GM06990 (cell line): ENCODE results near the gene WRAP73.

Source experiments
- DNase-seq: peaks from one replicate; pipeline ENCODE4 v3.0.0-alpha.2; 2011; ENCODE audit not compliant: insufficient read length; ENCODE audit errors: extremely low read depth
- H3K27me3 ChIP-seq: replicated peaks from 2 replicates; pipeline ENCODE4 v1.6.0; 2011; ENCODE audit warnings: low read length; ENCODE audit not compliant: control insufficient read depth, insufficient read depth
- H3K36me3 ChIP-seq: 2 replicates; pipeline ENCODE4 v1.5.1; 2011; ENCODE audit warnings: low read length; ENCODE audit not compliant: control insufficient read depth, insufficient read depth
- H3K4me3 ChIP-seq: replicated peaks from 2 replicates; pipeline ENCODE4 v1.5.1; 2011; ENCODE audit warnings: low read depth, mild to moderate bottlenecking, control low read depth, low read length
- CTCF ChIP-seq: IDR thresholded peaks from 2 replicates; pipeline ENCODE4 v1.5.1; 2011; ENCODE audit warnings: low read length, control low read depth, mild to moderate bottlenecking, inconsistent platforms; ENCODE audit not compliant: insufficient read depth, poor library complexity, severe bottlenecking

WRAP73 gene

GRCh38 chr1:3649342-3650247, at the start of gene WRAP73:
TSS of gene WRAP73 (minus strand) at chr1:3650103. CDS start at chr1:3649999, 104 bp downstream.
- peaks cover 8% of the 10 kb centered on the region for H3K36me3 ChIP-seq
- H3K4me3 ChIP-seq = peak within 1 kb of the TSS; percentile 86
- TF ChIP-seq CTCF = peak; percentile 38
- H3K27me3 ChIP-seq = no peaks in the 10 kb centered on the region
- peak; percentile 92 for DNase-seq

GRCh38 chr1:3699596-3699995, 49.7 kb upstream of the WRAP73 start:
- no peak for TF ChIP-seq CTCF
- Histone ChIP-seq H3K4me3 (no peak overlapping the region), H3K27me3 (no peaks in the 10 kb centered on the region), H3K36me3 (peaks cover 2% of the 10 kb centered on the region)
- DNase-seq = no peak

DNA sequence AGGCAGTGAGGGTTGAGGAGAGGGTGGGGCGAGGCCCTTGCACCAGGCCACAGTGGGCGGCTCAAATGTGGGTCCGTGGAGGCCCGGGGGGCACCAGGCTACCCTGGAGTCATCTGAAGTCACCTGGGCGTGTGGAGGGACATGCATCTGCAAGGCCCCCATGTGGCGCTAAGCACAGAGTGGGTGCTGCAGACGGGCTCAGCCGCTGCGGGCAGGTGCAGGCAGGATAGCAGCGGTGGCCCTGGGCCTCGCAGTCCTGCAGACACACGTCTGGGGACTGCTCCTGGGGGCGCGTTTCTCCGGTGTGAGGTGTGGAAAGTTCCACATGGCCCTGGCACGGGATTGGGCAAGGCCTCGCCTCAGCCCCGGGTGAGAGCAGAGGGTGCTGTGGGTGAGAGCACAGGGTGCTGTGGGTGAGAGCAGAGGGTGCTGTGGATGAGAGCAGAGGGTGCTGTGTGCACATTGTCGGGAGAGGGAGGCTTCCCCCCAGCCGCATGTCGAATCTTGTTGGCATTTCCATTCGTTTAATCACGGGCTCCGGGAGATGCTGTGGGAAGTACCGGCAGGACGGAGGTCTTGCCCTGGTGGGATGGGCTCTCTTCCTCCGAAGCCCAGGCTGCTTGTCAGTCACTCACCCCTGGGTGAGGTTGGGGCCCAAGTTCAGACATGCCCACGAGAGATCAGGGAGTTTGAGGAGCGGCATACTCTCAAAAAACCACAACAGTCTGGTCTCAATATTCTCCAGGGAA, 48.9 kb upstream of the WRAP73 start:
- Histone ChIP-seq H3K36me3 (peaks cover 2% of the 10 kb centered on the region), H3K27me3 (no peaks in the 10 kb centered on the region), H3K4me3 (no peak overlapping the region)
- no peak for DNase-seq
- no peak for TF ChIP-seq CTCF

GRCh38 chr1:3697810-3698209, 47.9 kb upstream of the WRAP73 start:
- Histone ChIP-seq H3K36me3 (peaks cover 2% of the 10 kb centered on the region), H3K4me3 (no peak overlapping the region), H3K27me3 (no peaks in the 10 kb centered on the region)
- no peak for DNase-seq
- TF ChIP-seq CTCF = no peak

GRCh38 chr1:3697104-3697503, 47.2 kb upstream of the WRAP73 start:
- Histone ChIP-seq H3K4me3 (no peak overlapping the region), H3K27me3 (no peaks in the 10 kb centered on the region), H3K36me3 (peaks cover 2% of the 10 kb centered on the region)
- DNase-seq = no peak
- TF ChIP-seq CTCF = no peak
